H4 (cell line): Measurements from ENCODE around the gene PLEKHA3. TPM values are rescaled to one million over a fixed set of nuclear protein-coding genes. Genes with fewer than 3 reads are reported as not detected.
"Not testable (repeated sequence)": the region's sequence is repeated elsewhere in the genome, so short reads cannot be mapped to it uniquely, and the experiment has no call there.

ENCODE experiments used
- DNase-seq: peaks from one replicate; pipeline ENCODE4 v3.0.0-alpha.2; 2015; ENCODE audit warnings: low spot score
- total RNA-seq: library from RNA; depleted of rRNA; stranded (reverse); fragments of >200 nt; shearing (Covaris generic); gene quantifications from 2 replicates; pipeline ENCODE4 v1.2.3, GENCODE V29; 2014; rRNA removed

Gene PLEKHA3
- total RNA-seq, 1 experiment from 2014 or later: 10.3 TPM

DNA sequence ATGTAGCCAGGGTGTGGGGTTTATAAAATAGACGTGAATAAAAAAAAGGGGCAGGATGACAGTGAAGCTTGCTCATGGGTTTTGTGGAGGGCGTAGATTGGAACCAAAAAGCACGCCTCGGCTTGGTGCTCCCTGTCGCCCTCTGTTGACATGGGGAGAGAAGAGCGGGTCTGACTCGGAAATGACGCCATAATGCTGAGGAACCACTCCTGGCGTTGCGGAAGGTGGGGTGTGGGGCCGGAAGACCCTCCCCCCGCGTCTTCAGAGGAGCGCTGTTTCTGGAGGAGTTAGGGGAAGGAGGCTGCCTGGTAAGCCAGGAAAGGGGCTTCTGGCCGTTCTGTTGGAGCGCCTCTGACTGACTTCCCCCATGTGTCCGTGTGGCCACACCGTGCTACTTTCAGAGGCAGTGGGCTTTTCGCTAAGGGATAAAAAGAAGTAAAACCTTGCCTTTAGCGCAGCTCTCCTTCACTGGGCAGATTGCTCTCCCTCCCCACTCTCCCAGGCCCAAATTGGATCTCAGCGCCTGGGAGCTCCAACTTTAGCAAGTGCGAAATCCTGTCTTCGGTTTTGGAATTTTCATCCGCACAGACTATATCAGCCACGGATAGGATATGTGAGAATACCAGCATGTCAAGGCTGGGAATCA is 42.8 kb downstream of the PLEKHA3 start:
- DNase-seq: peak; percentile 13

DNA sequence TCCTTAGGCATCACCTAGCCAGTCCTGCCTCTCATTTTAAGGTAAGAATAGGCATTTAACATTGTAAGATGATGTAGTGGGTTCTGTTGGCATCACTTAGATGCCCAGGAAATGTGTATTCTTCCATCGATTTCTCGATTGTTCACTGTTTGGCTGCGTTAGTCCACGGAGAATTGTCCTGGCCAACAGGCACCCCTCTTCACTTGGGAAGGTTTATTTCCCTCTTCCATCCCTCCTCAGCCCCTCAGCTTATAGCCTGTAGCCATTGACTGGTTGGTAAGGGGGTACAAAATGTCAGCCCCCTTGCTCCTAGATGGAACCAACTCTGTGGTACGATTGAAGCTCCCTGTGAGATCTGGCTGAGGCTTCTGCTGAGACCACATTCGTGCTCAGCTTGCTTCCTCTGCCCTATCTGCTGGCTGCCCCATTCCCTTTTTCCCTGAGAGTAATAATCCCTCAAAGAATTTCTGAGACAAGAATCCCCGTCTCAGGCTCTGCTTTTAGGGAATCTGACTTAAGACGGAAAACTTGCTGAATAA is 43.4 kb downstream of the PLEKHA3 start:
- DNase-seq: no peak

DNA sequence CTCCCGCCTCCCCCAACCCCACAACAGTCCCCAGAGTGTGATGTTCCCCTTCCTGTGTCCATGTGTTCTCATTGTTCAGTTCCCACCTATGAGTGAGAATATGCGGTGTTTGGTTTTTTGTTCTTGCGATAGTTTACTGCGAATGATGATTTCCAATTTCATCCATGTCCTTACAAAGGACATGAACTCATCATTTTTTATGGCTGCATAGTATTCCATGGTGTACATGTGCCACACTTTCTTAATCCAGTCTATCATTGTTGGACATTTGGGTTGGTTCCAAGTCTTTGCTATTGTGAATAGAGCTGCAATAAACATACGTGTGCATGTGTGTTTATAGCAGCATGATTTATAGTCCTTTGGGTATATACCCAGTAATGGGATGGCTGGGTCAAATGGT is 44.8 kb downstream of the PLEKHA3 start:
- DNase-seq: not testable (repeated sequence)

DNA sequence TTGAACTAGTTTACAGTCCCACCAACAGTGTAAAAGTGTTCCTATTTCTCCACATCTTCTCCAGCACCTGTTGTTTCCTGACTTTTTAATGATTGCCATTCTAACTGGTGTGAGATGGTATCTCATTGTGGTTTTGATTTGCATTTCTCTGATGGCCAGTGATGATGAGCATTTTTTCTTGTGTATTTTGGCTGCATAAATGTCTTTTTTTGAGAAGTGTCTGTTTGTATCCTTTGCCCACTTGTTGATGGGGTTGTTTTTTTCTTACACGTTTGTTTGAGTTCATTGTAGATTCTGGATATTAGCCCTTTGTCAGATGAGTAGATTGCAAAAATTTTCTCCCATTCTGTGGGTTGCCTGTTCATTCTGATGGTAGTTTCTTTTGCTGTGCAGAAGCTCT is 45.2 kb downstream of the PLEKHA3 start:
- DNase-seq: not testable (repeated sequence)

DNA sequence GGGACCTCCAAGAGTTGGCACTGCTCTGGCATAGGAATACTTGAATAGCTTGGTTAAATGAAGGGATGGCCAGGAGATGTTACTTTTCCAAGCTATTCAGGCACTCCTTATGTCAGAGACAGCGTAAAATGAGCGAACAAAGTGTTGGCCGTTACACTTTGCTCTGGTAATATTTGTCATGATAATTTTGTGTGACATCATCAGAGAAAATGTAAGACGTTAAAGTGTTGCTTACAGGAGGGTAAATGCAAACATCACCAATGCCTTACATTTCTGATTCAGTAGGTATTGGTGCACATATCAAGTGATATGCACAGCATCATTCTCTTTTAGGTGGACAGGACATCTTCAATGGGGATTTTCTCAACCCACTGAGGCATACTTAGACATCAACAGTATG is 46.0 kb downstream of the PLEKHA3 start:
- DNase-seq: no peak

DNA sequence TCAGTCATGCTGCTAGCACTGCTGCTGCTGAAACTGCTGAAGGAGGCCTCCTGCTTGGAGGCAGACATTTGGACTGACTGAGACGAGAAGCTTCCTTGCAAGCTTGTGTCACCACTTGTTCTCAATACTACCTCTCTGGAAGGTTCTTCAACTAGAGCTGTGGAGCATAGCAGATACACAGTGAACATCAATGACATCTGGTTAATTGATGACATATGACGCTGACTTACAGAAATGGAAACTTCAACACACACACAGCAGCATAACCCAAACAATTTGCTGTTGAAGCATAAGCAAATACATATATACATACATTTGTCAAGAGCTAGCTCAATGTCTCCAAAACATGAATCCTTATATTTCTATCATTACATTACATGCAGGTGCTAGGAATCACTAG is 47.3 kb downstream of the PLEKHA3 start:
- DNase-seq: no peak

DNA sequence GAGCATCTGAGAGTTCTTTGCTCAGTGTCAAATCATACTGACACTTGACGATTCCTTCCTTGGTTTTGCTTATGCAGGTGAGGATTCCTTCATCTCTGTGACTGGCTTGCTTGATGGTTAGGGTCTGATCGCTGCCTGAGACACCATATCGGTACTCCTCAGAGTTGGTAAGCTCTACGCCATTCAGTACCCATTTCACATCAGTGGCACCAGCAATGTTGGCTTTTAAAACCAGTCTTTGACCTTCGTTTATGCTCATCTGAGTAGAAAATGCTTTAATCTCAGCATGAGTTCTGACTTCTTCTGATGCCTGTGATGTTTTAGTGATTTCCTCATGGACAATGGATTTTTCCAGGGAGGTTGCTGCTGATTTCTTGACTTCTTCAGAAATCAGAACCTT is 48.4 kb downstream of the PLEKHA3 start:
- DNase-seq: no peak

DNA sequence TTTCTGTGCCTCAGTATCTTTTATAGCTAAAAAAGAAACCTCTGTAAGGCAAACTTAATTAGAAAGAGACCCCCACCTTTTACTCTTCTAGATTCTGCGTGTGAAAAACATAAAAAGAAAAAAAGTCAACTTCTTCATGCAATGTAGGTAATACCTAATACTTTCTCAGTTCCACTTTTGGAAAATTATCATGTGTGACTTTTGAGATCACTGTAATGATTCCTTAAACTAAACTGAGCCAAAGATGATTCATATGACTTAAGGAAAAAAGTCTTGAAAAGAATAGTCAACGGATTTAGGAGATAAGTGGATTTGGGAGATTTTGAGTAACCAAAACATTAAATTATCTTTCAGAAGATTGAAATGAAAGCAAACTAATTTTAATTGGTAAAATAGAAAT is 48.9 kb downstream of the PLEKHA3 start:
- DNase-seq: no peak

DNA sequence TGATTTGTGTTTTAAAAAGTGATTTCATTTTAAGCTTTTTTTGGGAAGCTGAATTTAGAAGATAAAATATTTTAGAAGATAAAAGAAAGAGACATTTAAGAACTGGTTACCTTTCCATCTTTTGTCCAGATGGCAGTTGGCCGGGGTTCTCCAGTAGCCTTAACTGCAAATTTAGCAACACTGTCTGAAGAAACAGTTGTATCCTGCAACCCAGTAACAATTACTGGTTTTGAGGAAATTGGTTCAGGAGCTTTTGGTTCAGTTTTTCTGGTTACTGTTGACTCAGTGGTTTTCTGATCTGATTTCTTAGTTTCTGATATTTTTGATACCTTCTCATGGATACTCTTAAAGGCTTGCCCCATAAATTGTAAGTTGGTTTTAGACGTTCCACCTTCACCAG is 49.9 kb downstream of the PLEKHA3 start:
- no peak for DNase-seq

DNA sequence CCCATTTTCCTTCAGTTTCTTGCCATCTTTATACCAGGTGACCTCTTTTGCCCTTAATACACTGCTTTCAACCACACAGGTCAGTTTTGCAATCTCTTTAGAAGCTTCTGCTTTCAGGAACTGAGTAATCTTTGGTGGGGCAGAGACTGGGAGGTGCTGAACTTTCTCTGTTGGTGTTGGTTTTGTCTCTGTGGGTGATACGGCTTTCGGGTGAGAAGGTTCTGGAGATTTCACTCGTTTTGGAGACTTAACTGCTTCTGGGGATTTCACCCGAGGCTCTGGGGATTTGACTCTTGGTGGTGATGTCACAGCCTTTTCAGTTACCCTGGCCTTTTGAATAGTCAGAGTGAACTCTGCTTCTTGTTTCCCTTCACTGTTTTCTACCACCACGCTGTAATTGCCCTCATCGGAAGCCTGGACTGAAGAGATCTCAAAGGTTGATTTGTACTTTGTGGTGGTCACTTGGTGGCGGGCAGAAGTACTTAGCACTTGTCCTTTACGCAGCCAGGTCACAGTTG is 50.4 kb downstream of the PLEKHA3 start:
- DNase-seq: no peak

DNA sequence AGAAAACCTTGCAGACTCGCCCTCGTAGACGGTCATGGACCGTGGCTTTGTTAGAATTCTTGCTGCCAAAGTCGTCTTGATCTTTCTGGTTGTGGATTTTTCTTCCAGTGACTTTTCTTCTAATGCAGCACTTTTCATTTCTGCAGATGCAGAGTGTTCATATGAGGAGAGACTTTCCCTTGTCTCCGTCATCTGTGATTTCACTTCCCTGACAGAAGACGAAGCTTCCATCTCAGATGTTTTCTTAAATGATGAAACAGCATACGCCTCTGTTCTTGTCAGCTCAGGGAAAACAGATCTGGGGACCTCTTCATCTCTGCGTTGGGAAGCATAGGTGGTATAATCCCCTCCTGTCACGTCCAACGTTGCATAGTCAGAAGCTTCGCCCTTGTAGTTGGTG is 50.9 kb downstream of the PLEKHA3 start:
- no peak for DNase-seq

DNA sequence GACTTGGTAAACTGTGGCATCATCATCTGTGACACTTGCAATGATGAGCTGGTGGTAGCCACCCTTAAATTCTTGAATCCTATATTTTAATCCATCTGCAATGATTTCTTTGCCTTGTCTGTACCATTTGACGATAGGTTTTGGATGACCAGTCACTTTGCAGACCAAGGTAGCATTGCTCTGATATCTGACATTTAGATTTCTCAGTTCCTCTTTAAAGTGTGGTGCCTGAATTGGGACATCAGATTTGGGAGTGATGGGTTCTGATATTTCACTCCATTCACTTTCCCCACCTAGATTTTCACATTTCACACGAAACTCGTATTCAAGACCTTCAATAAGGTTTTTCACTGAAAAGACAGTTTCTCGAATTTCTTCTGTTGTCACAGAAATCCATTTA is 55.8 kb downstream of the PLEKHA3 start:
- DNase-seq: no peak

DNA sequence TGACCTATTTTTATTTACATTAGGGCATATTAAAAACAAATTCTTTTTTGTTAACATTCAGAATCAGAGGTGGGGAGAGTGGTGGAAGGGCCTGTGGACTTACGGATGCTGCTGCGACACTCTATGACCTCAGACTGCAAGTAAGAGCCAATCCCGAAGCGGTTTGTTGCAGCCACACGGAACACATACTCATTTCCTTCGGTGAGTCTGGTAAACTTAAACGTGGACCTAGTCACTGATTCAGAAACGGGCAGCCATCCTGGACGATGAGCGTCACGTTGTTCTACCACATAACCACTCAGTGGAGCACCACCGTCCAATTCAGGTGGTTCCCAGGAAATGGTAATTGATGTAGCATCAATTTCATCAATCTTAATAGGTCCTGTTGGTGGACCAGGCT is 61.9 kb downstream of the PLEKHA3 start:
- no peak for DNase-seq

DNA sequence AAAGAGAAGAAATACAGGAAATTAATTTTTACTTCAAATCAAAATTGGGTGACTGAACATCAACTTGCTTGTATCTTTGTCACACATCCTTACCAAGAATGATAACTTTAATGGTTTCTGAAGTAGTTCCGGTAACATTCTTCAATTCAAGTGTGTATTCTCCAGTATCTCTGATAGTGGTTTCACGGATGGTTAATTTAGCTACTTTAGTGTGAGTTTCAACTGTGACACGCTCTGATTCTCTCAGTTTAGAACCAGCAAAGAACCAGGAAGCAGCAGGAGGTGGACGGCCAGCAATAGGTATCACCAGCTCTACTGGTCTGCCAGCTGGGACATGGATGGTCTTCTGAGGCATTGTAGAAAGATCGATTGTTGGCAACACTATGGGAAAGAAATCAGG is 62.3 kb downstream of the PLEKHA3 start:
- no peak for DNase-seq

DNA sequence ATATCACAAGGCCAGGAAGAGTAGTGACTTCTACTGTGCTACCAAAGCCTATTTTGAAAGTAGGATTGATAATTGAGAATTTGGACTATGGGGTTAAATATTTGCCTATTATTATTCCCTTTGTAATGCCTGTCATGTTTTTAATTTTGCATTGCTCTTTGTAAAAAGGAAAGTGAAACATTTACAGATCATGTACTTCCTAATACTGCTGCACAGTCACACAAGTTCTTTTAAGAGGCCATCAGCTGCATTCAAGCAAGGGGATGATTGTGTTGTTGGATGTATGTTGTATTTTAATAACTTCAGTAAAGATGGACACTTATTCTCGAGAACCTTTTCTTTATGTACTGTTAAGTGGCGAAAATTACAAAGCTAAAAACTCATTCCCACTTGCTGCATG is 70.1 kb downstream of the PLEKHA3 start:
- no peak for DNase-seq

DNA sequence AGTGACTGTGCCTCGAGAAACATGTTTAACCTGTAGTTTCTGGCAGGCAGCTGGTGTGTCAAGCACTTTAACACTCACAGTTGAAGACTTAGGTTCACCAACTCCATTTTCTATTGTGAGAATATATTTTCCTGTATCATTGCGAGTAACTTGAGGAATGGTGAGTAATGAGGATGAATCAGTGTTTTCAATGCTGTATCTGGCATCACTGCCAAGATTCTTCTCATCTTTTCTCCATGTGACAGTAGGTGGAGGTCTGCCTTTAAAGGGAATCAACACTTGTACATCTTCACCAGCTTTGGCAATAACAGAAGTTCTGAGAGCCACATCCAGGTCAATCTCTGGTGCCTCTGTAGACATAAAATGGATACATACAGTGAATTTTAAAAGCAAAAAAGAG is 72.8 kb downstream of the PLEKHA3 start:
- no peak for DNase-seq

Other genes starting within 250 kb of the PLEKHA3 start
- gene PRKRA, start 29.3 kb upstream of the PLEKHA3 start, total RNA-seq: 53.5 and 53.9 TPM in 2 replicates
- gene PJVK, start 29.1 kb upstream of the PLEKHA3 start, total RNA-seq: 1.1 and 2.5 TPM in 2 replicates
- gene FKBP7, start 1.9 kb upstream of the PLEKHA3 start, total RNA-seq: 43.4 and 44.2 TPM in 2 replicates